A673 (cell line): ENCODE data around the gene PANK3. TPM values are rescaled to one million over a fixed set of nuclear protein-coding genes. Genes with fewer than 3 reads are reported as not detected.
"Not testable (repeated sequence)": the region's sequence is repeated elsewhere in the genome, so short reads cannot be mapped to it uniquely, and the experiment has no call there.

Experiments used
- BruUV-seq: library from RNA; stranded (reverse); fragments of 400-500 nt; replicated peaks from 2 replicates; lab custom pipeline; 2021; lab: Mats Ljungman, UMichigan
- CTCF ChIA-PET: fragments of 300-600 bp; sonication (Branson Sonifier 250); formaldehyde crosslinking; loops from one replicate; lab custom pipeline; 2022; ENCODE audit warnings: antibody characterized with exemption; lab: Charles Lee
- POLR2A ChIA-PET: fragments of 300-600 bp; sonication (Branson Sonifier 250); formaldehyde crosslinking; loops from one replicate; lab custom pipeline; 2022; ENCODE audit warnings: antibody characterized with exemption; ENCODE audit not compliant: low non-redundant PET; lab: Charles Lee
- DNase-seq: peaks from one replicate; pipeline ENCODE4 v3.0.0-alpha.2; 2015; ENCODE audit warnings: low spot score
- H3K27ac ChIP-seq: fragments of 200-600 bp; sonication (generic); 2 replicates; pipeline ENCODE4 v1.5.1; 2016; ENCODE audit warnings: mixed run types, low read depth, mild to moderate bottlenecking, mixed read lengths, antibody characterized with exemption, low read length; ENCODE audit not compliant: poor library complexity, severe bottlenecking
- H3K27me3 ChIP-seq: fragments of 200-600 bp; sonication (generic); replicated peaks from 2 replicates; pipeline ENCODE4 v1.6.1; 2017; ENCODE audit warnings: mixed run types, low read depth, mild to moderate bottlenecking, mixed read lengths, antibody characterized with exemption, low read length; ENCODE audit not compliant: insufficient read depth, poor library complexity
- H3K36me3 ChIP-seq: fragments of 200-600 bp; sonication (generic); 2 replicates; pipeline ENCODE4 v1.6.1; 2016; ENCODE audit warnings: mixed run types, mild to moderate bottlenecking, mixed read lengths, antibody characterized with exemption, low read length; ENCODE audit not compliant: insufficient read depth, poor library complexity, severe bottlenecking
- H3K4me1 ChIP-seq: fragments of 200-600 bp; sonication (generic); 2 replicates; pipeline ENCODE4 v1.6.1; 2017; ENCODE audit warnings: mixed run types, mild to moderate bottlenecking, mixed read lengths, antibody characterized with exemption, low read length; ENCODE audit not compliant: insufficient read depth, poor library complexity, severe bottlenecking
- H3K4me3 ChIP-seq: fragments of 200-600 bp; sonication (generic); 2 replicates; pipeline ENCODE4 v1.5.1; 2016; ENCODE audit warnings: low read depth, mixed run types, mild to moderate bottlenecking, mixed read lengths, low read length; ENCODE audit not compliant: poor library complexity, severe bottlenecking
- H3K9me3 ChIP-seq: fragments of 200-600 bp; sonication (generic); 2 replicates; pipeline ENCODE4 v1.6.1; 2016; ENCODE audit warnings: mixed run types, low read depth, mild to moderate bottlenecking, mixed read lengths, antibody characterized with exemption, low read length; ENCODE audit not compliant: poor library complexity, severe bottlenecking
- EZH2 ChIP-seq: fragments of 200-600 bp; sonication (generic); IDR thresholded peaks from 2 replicates; pipeline ENCODE4 v1.6.1; 2017; ENCODE audit warnings: borderline replicate concordance, low read depth, mild to moderate bottlenecking, mixed read lengths, antibody characterized with exemption, low read length; ENCODE audit not compliant: poor library complexity, severe bottlenecking
- intact Hi-C: fragments of 100-400 bp; cut with micrococcal nuclease; formaldehyde crosslinking; loops from one replicate; pipeline ENCODE4 v1.10.0; 2022; ENCODE audit not compliant: unreplicated experiment
- total RNA-seq: library from RNA; stranded (reverse); gene quantifications from 2 replicates; pipeline ENCODE4 v1.2.3, GENCODE V29; 2021
- TF ChIP-seq, protein P1 (sequence below): fragments of 300-800, 200-600 bp; sonication (generic); conservative IDR thresholded peaks from 2 replicates; pipeline ENCODE4 v1.5.1; 2017; ENCODE audit warnings: low read depth, mild to moderate bottlenecking, antibody characterized with exemption, low read length, moderate library complexity, mixed read lengths

PANK3 gene
- total RNA-seq, 1 experiment from 2014 or later, result 79.2 TPM

DNA sequence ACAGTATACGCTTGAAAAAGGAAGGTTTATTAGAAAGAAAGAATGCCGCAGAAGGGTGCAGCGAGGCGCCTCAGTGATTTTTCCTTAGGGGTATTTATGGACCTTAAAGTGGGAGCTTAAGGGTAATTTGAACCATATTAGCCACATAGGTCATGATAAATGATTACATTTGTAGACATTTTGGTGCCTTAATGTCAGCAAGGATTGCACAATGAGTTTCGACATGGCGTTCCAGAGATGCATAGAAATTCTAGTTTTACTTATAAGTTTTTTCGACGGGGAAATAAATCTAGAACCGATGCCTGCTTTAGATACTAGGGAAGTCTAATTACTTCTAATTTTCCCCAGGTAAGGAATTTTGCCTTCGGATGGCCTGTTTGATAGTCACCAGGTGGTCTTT, 20.7 kb upstream of the PANK3 start:
- H3K9me3 ChIP-seq, result no peaks in the 10 kb centered on the region
- intact Hi-C loops, result no loop called here
- H3K27ac ChIP-seq, result no peak overlapping the region
- ChIA-PET POLR2A (no interaction called here), CTCF (no interaction called here)
- no TSS peak for BruUV-seq
- H3K36me3 ChIP-seq, result no peaks in the 10 kb centered on the region
- DNase-seq, result no peak
- H3K27me3 ChIP-seq, result peaks cover 7% of the 10 kb centered on the region
- TF ChIP-seq EZH2, result no peak
- TF ChIP-seq, protein P1, sequence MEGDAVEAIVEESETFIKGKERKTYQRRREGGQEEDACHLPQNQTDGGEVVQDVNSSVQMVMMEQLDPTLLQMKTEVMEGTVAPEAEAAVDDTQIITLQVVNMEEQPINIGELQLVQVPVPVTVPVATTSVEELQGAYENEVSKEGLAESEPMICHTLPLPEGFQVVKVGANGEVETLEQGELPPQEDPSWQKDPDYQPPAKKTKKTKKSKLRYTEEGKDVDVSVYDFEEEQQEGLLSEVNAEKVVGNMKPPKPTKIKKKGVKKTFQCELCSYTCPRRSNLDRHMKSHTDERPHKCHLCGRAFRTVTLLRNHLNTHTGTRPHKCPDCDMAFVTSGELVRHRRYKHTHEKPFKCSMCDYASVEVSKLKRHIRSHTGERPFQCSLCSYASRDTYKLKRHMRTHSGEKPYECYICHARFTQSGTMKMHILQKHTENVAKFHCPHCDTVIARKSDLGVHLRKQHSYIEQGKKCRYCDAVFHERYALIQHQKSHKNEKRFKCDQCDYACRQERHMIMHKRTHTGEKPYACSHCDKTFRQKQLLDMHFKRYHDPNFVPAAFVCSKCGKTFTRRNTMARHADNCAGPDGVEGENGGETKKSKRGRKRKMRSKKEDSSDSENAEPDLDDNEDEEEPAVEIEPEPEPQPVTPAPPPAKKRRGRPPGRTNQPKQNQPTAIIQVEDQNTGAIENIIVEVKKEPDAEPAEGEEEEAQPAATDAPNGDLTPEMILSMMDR, result no peak
- H3K4me3 ChIP-seq, result no peak overlapping the region
- no peaks in the 10 kb centered on the region for H3K4me1 ChIP-seq

DNA sequence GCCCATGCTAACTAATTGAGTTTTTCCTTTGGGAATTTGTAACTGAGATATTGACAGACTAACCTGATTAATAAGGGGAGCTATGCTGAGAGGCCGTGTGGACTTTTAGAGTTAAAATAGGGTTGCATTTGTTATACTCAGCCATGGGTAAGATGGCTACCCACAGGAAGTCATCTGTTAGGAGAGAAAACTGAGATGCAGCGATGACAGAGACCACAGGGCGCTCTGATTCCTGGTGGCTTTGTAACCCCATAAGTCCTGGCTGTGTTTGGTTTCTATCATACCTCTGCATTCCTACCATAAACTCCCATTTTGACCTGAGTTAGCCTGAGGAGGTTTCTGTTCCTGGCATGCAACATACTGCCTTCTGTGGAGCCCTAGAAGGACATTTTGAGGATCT, 19.5 kb upstream of the PANK3 start:
- H3K4me3 ChIP-seq, result no peak overlapping the region
- CTCF ChIA-PET, result no interaction called here
- BruUV-seq, result no TSS peak

DNA sequence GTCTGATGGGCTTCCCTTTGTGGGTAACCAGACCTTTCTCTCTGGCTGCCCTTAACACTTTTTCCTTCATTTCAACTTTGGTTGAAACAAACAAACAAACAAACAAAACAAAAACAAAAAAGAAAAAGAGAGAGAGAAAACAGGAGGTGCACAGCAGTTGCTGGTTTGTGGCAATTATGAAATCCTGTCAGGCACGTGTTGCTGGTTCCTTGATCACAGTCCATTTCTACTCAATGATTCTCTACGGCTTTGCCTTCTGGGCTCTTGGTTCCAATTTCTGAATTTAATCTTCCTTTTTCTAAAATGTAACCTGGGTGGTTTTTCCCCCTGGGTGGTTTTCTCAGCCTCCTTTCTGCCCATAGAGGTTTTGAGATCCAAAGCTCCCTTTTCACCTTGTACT, 17.8 kb upstream of the PANK3 start:
- no peak for DNase-seq
- Histone ChIP-seq H3K27ac (no peak overlapping the region), H3K27me3 (peaks cover 7% of the 10 kb centered on the region), H3K9me3 (no peaks in the 10 kb centered on the region), H3K4me3 (no peak overlapping the region), H3K36me3 (no peaks in the 10 kb centered on the region), H3K4me1 (no peaks in the 10 kb centered on the region)
- no TSS peak for BruUV-seq
- intact Hi-C loops, result no loop called here
- TF ChIP-seq, protein P1, result no peak
- TF ChIP-seq EZH2, result no peak
- POLR2A ChIA-PET, result no interaction called here
- CTCF ChIA-PET, result no interaction called here

More for the DNA sequence above, 19.5 kb upstream of the PANK3 start:
- Histone ChIP-seq H3K9me3 (no peaks in the 10 kb centered on the region), H3K27ac (no peak overlapping the region), H3K36me3 (no peaks in the 10 kb centered on the region), H3K27me3 (peaks cover 7% of the 10 kb centered on the region), H3K4me1 (no peaks in the 10 kb centered on the region)
- intact Hi-C loops, result no loop called here
- POLR2A ChIA-PET, result no interaction called here
- no peak for DNase-seq
- TF ChIP-seq EZH2, result no peak
- TF ChIP-seq, protein P1, result no peak

DNA sequence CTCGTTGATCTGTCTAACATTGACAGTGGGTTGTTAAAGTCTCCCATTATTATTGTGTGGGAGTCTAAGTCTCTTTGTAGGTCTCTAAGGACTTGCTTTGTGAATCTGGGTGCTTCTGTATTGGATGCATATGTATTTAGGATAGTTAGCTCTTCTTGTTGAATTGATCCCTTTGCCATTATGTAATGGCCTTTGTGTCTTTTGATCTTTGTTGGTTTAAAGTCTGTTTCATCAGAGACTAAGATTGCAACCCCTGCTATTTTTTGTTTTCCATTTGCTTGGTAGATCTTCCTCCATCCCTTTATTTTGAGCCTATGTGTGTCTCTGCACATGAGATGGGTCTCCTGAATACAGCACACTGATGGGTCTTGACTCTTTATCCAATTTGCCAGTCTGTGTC, 17.0 kb upstream of the PANK3 start:
- H3K36me3 ChIP-seq, POLR2A ChIA-PET, H3K9me3 ChIP-seq, H3K4me3 ChIP-seq, H3K27ac ChIP-seq, intact Hi-C loops, CTCF ChIA-PET, H3K4me1 ChIP-seq, DNase-seq, BruUV-seq, H3K27me3 ChIP-seq: not testable (repeated sequence)
